Liver (tissue), 9 donors: ENCODE results near the gene RPS6KA2. TPM values are rescaled to one million over a fixed set of nuclear protein-coding genes. Genes with fewer than 3 reads are reported as not detected.
A peak's percentile ranks its signal among the peaks of the same experiment; 100 is the strongest.

Experiments
- DNase-seq: peaks from one replicate; pipeline ENCODE4 v3.0.0-alpha.2; 2017; ENCODE audit warnings: low spot score
- H3K27ac ChIP-seq, 2 donors: one replicate each; pipeline ENCODE4 v1.7.0; 2013; ENCODE audit warnings: inconsistent platforms in 2 of 2, low read length in 2 of 2, control low read depth in 1 of 2, low read depth in 1 of 2, mild to moderate bottlenecking in 1 of 2
- H3K27me3 ChIP-seq, 4 donors: one replicate each; pipeline versions ENCODE4 v1.6.1 to v1.7.0; 2013; ENCODE audit warnings: low read length in 3 of 4, inconsistent platforms in 1 of 4, mild to moderate bottlenecking in 1 of 4, moderate library complexity in 1 of 4; ENCODE audit not compliant: control insufficient read depth in 4 of 4, insufficient read depth in 4 of 4
- H3K36me3 ChIP-seq, 4 donors: one replicate each; pipeline versions ENCODE4 v1.6.1 to v1.7.0; 2013; ENCODE audit warnings: low read length in 3 of 4, mild to moderate bottlenecking in 3 of 4, low read depth in 1 of 4, moderate library complexity in 1 of 4; ENCODE audit not compliant: control insufficient read depth in 4 of 4, insufficient read depth in 3 of 4
- H3K4me1 ChIP-seq, 4 donors: one replicate each; pipeline versions ENCODE4 v1.6.1 to v1.7.0; 2013; ENCODE audit warnings: low read length in 3 of 4, mild to moderate bottlenecking in 3 of 4, moderate library complexity in 1 of 4; ENCODE audit not compliant: control insufficient read depth in 4 of 4, insufficient read depth in 4 of 4
- H3K4me3 ChIP-seq, 3 donors: one replicate each; pipeline versions ENCODE4 v1.6.1 to v1.7.0; 2013; ENCODE audit warnings: low read length in 3 of 3, control low read depth in 1 of 3, low read depth in 1 of 3, mild to moderate bottlenecking in 1 of 3
- H3K9ac ChIP-seq, 2 donors: one replicate each; pipeline ENCODE4 v1.7.0; 2013; ENCODE audit warnings: low read length in 2 of 2, mild to moderate bottlenecking in 2 of 2, moderate library complexity in 2 of 2, control low read depth in 1 of 2, low read depth in 1 of 2
- H3K9me3 ChIP-seq, 4 donors: one replicate each; pipeline versions ENCODE4 v1.6.1 to v1.7.0; 2013; ENCODE audit warnings: low read length in 3 of 4; ENCODE audit not compliant: control insufficient read depth in 4 of 4
- EGR1 ChIP-seq, 2 donors: IDR thresholded peaks; 2 replicates each; pipeline ENCODE4 v1.6.1; 2016 to 2018; ENCODE audit warnings: antibody characterized with exemption in 2 of 2, low read depth in 2 of 2
- FOXA1 ChIP-seq: IDR thresholded peaks from 2 replicates; pipeline ENCODE4 v1.6.1; 2016; ENCODE audit warnings: antibody characterized with exemption
- FOXA2 ChIP-seq: IDR thresholded peaks from 2 replicates; pipeline ENCODE4 v1.6.1; 2016; ENCODE audit warnings: antibody characterized with exemption
- GABPA ChIP-seq, 2 donors: IDR thresholded peaks in 1 of 2; conservative IDR thresholded peaks in 1 of 2; 2 replicates each; pipeline ENCODE4 v1.6.1; 2016; ENCODE audit warnings: antibody characterized with exemption in 2 of 2, mild to moderate bottlenecking in 1 of 2, moderate library complexity in 1 of 2
- HNF4A ChIP-seq, 2 donors: conservative IDR thresholded peaks; 2 replicates each; pipeline ENCODE4 v1.6.1; 2016; ENCODE audit warnings: antibody characterized with exemption in 2 of 2, mild to moderate bottlenecking in 2 of 2
- HNF4G ChIP-seq: IDR thresholded peaks from 2 replicates; pipeline ENCODE4 v1.6.1; 2016; ENCODE audit warnings: antibody characterized with exemption
- JUND ChIP-seq, 2 donors: IDR thresholded peaks; 2 replicates each; pipeline ENCODE4 v1.6.1; 2016; ENCODE audit warnings: antibody characterized with exemption in 2 of 2
- NR2F2 ChIP-seq: IDR thresholded peaks from 2 replicates; pipeline ENCODE4 v1.6.1; 2016; ENCODE audit warnings: antibody characterized with exemption
- RAD21 ChIP-seq, 2 donors: IDR thresholded peaks; 2 replicates each; pipeline ENCODE4 v1.6.1; 2016; ENCODE audit warnings: antibody characterized with exemption in 2 of 2, mild to moderate bottlenecking in 2 of 2
- RXRA ChIP-seq, 2 donors: IDR thresholded peaks; 2 replicates each; pipeline ENCODE4 v1.6.1; 2017 to 2018; ENCODE audit warnings: antibody characterized with exemption in 2 of 2, mild to moderate bottlenecking in 1 of 2
- SP1 ChIP-seq: IDR thresholded peaks from 2 replicates; pipeline ENCODE4 v1.6.1; 2018; ENCODE audit warnings: antibody characterized with exemption, mild to moderate bottlenecking
- TAF1 ChIP-seq: conservative IDR thresholded peaks from 2 replicates; pipeline ENCODE4 v1.6.1; 2016; ENCODE audit warnings: antibody characterized with exemption, mild to moderate bottlenecking
- YY1 ChIP-seq: IDR thresholded peaks from 2 replicates; pipeline ENCODE4 v1.6.1; 2016; ENCODE audit warnings: antibody characterized with exemption, mild to moderate bottlenecking
- WGBS: extraction: QIAGEN DNeasy Blood & Tissue Kit; methylation state at CpG from one replicate; pipeline ENCODE4 v1.1.7; 2013; 5-methylcytosine and 5-hydroxymethylcytosine counted together
- polyA plus RNA-seq, 2 donors: library from polyadenylated mRNA; stranded (reverse) in 1 of 2; unstranded in 1 of 2; fragments of 200-250 nt in 1 of 2; fragments of >200 nt in 1 of 2; fragmentation: Nextera tagmentation in 1 of 2; extraction: Ambion mirVana in 1 of 2; gene quantifications; one replicate each; pipeline versions ENCODE4 v1.2.1 to v1.2.3, GENCODE V29; 2013 to 2015
- total RNA-seq, 2 donors: library from RNA; depleted of rRNA; stranded (reverse); fragments of >200 nt; gene quantifications; one replicate each; pipeline ENCODE4 v1.2.3, GENCODE V29; 2014
- TF ChIP-seq, protein P1 (sequence below): IDR thresholded peaks from 2 replicates; pipeline ENCODE4 v1.6.1; 2016; ENCODE audit warnings: antibody characterized with exemption
- TF ChIP-seq, protein P2 (sequence below): IDR thresholded peaks from 2 replicates; pipeline ENCODE4 v1.6.1; 2016; ENCODE audit warnings: antibody characterized with exemption
- TF ChIP-seq, protein P3 (sequence below): IDR thresholded peaks from 2 replicates; pipeline ENCODE4 v1.6.1; 2016; ENCODE audit warnings: antibody characterized with exemption
- TF ChIP-seq, protein P4 (sequence below): IDR thresholded peaks from 2 replicates; pipeline ENCODE4 v1.6.1; 2016; ENCODE audit warnings: antibody characterized with exemption, mild to moderate bottlenecking
- TF ChIP-seq, protein P5 (sequence below): fragments of 150-350 bp; IDR thresholded peaks from 2 replicates; pipeline ENCODE4 v1.5.1; 2017; ENCODE audit warnings: improper control_type of control experiment, low read depth, low read length; ENCODE audit not compliant: missing input control
- donor health status: healthy.
- donor health status: healthy.
- donor health status: healthy.
- donor health status: healthy.
- donor health status: healthy.

The RPS6KA2 gene
- total and polyA plus RNA-seq, 4 donors: 2.5 to 9.0 (median 5.0) TPM

DNA sequence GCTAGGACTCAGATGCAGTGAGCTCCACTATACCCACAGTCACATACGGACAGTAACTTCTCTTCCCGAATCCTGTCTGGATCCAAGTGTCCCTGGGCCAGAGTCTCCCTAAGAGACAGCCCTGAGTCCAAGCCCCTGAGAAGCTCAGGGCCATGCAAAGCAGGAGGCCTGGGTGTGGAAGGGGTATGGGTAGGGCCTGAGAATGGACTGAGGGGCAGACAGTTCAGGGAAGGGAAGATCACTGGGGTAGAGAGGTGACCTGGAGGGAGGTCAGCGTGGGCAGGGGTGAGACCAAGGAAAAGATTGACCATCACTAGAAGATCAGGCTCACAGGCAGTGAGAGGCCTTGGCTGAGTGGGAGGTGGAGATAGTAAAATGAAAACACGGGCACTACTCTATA lies 8.8 kb downstream of the RPS6KA2 start:
- Histone ChIP-seq H3K9me3 (no peaks in the 10 kb centered on the region), H3K27me3 (no peaks in the 10 kb centered on the region), H3K9ac (no peak overlapping the region), H3K4me1 (peaks cover 0 to 6% (median 0%) of the 10 kb centered on the region in 4 donors), H3K36me3 (no peaks in the 10 kb centered on the region), H3K27ac (no peak overlapping the region), H3K4me3 (no peak overlapping the region)
- peak; percentile 2 for DNase-seq
- TF ChIP-seq, protein P1, sequence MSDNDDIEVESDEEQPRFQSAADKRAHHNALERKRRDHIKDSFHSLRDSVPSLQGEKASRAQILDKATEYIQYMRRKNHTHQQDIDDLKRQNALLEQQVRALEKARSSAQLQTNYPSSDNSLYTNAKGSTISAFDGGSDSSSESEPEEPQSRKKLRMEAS: no peak
- TF ChIP-seq TAF1 (no peak), FOXA1 (no peak), RXRA (IDR thresholded peaks at IDR 0.05) (no peak), JUND (IDR thresholded peaks at IDR 0.05) (no peak), EGR1 (IDR thresholded peaks at IDR 0.05; ENCODE audit: low read depth in 2 of 2) (no peak), NR2F2 (no peak), YY1 (no peak), HNF4G (no peak), RAD21 (IDR thresholded peaks at IDR 0.05) (no peak), HNF4A (conservative IDR thresholded peaks at IDR 0.05) (no peak)
- TF ChIP-seq, protein P2, sequence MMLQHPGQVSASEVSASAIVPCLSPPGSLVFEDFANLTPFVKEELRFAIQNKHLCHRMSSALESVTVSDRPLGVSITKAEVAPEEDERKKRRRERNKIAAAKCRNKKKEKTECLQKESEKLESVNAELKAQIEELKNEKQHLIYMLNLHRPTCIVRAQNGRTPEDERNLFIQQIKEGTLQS: no peak
- TF ChIP-seq, protein P3, sequence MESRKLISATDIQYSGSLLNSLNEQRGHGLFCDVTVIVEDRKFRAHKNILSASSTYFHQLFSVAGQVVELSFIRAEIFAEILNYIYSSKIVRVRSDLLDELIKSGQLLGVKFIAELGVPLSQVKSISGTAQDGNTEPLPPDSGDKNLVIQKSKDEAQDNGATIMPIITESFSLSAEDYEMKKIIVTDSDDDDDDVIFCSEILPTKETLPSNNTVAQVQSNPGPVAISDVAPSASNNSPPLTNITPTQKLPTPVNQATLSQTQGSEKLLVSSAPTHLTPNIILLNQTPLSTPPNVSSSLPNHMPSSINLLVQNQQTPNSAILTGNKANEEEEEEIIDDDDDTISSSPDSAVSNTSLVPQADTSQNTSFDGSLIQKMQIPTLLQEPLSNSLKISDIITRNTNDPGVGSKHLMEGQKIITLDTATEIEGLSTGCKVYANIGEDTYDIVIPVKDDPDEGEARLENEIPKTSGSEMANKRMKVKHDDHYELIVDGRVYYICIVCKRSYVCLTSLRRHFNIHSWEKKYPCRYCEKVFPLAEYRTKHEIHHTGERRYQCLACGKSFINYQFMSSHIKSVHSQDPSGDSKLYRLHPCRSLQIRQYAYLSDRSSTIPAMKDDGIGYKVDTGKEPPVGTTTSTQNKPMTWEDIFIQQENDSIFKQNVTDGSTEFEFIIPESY: no peak
- TF ChIP-seq, protein P4, sequence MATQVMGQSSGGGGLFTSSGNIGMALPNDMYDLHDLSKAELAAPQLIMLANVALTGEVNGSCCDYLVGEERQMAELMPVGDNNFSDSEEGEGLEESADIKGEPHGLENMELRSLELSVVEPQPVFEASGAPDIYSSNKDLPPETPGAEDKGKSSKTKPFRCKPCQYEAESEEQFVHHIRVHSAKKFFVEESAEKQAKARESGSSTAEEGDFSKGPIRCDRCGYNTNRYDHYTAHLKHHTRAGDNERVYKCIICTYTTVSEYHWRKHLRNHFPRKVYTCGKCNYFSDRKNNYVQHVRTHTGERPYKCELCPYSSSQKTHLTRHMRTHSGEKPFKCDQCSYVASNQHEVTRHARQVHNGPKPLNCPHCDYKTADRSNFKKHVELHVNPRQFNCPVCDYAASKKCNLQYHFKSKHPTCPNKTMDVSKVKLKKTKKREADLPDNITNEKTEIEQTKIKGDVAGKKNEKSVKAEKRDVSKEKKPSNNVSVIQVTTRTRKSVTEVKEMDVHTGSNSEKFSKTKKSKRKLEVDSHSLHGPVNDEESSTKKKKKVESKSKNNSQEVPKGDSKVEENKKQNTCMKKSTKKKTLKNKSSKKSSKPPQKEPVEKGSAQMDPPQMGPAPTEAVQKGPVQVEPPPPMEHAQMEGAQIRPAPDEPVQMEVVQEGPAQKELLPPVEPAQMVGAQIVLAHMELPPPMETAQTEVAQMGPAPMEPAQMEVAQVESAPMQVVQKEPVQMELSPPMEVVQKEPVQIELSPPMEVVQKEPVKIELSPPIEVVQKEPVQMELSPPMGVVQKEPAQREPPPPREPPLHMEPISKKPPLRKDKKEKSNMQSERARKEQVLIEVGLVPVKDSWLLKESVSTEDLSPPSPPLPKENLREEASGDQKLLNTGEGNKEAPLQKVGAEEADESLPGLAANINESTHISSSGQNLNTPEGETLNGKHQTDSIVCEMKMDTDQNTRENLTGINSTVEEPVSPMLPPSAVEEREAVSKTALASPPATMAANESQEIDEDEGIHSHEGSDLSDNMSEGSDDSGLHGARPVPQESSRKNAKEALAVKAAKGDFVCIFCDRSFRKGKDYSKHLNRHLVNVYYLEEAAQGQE: no peak
- 94% methylated on average over 4 of the region's 4 CpGs for WGBS

DNA sequence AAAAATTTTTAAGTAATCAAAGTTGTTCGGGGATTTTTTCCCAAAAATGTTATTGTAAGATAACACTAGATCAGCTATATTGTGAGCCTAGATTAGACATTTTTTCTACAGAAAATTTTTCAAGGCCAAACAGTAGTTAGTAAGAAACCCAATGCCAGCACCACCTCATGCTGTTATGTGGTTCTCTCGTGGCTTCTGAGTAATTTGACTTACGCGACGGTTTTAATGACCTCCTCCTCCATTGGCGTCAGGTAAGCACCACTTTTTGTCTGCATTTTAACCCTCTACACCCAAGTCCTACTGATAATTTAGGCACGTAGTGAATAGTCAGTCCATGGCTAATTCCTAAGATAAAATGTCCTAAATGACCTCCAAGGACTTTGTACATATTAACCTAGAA lies 9.7 kb downstream of the RPS6KA2 start:
- Histone ChIP-seq H3K27me3 (no peaks in the 10 kb centered on the region), H3K9me3 (no peaks in the 10 kb centered on the region), H3K4me1 (peaks cover 0 to 6% (median 0%) of the 10 kb centered on the region in 4 donors), H3K36me3 (no peaks in the 10 kb centered on the region), H3K9ac (no peak overlapping the region), H3K4me3 (no peak overlapping the region), H3K27ac (no peak overlapping the region)
- WGBS: 93% methylated on average over 7 of the region's 7 CpGs
- DNase-seq: no peak
- TF ChIP-seq, protein P4: no peak
- TF ChIP-seq EGR1 (IDR thresholded peaks at IDR 0.05; ENCODE audit: low read depth in 2 of 2) (no peak), FOXA1 (no peak), HNF4A (conservative IDR thresholded peaks at IDR 0.05) (no peak), JUND (IDR thresholded peaks at IDR 0.05) (no peak), FOXA2 (no peak), SP1 (no peak), NR2F2 (no peak), TAF1 (no peak), RAD21 (IDR thresholded peaks at IDR 0.05) (no peak), YY1 (no peak), RXRA (IDR thresholded peaks at IDR 0.05) (no peak), GABPA (IDR thresholded peaks at IDR 0.05 in 1 of 2, conservative IDR thresholded peaks at IDR 0.05 in 1 of 2) (no peak)
- TF ChIP-seq, protein P5, sequence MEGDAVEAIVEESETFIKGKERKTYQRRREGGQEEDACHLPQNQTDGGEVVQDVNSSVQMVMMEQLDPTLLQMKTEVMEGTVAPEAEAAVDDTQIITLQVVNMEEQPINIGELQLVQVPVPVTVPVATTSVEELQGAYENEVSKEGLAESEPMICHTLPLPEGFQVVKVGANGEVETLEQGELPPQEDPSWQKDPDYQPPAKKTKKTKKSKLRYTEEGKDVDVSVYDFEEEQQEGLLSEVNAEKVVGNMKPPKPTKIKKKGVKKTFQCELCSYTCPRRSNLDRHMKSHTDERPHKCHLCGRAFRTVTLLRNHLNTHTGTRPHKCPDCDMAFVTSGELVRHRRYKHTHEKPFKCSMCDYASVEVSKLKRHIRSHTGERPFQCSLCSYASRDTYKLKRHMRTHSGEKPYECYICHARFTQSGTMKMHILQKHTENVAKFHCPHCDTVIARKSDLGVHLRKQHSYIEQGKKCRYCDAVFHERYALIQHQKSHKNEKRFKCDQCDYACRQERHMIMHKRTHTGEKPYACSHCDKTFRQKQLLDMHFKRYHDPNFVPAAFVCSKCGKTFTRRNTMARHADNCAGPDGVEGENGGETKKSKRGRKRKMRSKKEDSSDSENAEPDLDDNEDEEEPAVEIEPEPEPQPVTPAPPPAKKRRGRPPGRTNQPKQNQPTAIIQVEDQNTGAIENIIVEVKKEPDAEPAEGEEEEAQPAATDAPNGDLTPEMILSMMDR: no peak
- TF ChIP-seq, protein P1: no peak
- TF ChIP-seq, protein P2: no peak
